CD4-positive, alpha-beta T cell treated with Interleukin-4 for 1 hour (primary cell): Measurements from ENCODE around the gene CHP1.
"Not testable (repeated sequence)": the region's sequence is repeated elsewhere in the genome, so short reads cannot be mapped to it uniquely, and the experiment has no call there.

ENCODE experiments used
- DNase-seq, 2 donors: peaks; one replicate each; pipeline ENCODE4 v3.0.0-alpha.2; 2020 to 2022

The CHP1 gene

DNA sequence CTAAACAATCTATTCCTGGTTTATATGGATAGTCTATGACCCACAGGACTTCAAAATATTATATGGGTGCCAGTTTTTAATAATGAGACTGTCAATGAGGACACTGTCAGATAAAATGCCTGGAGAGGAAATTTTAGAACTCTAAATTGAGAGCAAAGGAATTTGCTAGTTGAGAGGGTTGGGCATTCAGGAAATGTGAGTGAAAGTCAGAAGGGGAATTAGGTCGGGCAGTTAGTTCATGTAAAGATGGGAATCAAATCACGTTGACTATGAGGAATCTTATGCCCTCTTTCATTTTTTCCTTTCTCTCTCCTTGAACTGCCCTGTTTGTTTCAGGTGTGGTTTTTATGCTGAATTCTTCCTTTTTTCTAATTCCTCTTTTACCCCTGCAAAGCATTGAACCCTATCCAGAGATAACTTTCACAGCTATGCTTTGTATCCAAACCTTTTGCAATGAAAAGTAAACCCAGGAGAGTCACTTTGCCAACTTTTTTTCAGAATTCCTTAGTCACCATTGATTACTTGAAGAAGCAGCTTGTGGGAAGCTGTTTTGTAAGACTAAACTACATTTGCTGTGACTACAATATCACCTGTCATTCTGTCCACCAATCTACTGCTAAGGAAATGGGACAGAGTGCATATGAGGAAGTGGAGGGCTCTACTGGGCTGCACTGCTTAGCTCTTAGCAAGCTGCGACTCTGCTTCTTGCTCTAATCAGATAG, 27.8 kb downstream of the CHP1 start:
- no peak for DNase-seq

DNA sequence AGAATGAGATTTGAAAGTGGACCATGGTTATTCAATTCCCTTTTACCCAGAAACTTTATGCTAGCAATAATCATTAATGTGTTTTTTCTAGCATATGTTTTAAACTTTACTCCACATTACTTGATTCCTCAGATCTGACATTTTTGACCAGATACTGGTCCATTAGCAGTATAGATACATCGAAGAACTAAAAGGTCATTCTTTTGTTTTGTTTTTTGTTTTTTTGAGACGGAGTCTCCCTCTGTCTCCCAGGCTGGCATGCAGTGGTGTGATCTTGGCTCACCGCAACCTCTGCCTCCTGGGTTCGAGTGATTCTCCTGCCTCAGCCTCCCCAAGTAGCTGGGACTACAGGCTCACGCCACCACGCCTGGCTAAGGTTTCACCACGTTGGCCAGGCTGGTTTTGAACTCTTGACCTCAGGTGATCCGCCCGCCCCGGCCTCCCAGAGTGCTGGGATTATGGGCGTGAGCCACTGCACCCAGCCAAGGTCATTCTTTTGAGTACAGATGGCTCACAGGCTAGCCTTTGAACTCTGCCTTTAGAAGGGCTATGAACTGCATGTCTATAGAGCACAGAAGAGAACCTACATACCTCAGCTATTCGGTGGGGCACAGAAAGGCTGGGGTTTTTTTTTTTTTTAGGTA, 28.6 kb downstream of the CHP1 start:
- no peak for DNase-seq

DNA sequence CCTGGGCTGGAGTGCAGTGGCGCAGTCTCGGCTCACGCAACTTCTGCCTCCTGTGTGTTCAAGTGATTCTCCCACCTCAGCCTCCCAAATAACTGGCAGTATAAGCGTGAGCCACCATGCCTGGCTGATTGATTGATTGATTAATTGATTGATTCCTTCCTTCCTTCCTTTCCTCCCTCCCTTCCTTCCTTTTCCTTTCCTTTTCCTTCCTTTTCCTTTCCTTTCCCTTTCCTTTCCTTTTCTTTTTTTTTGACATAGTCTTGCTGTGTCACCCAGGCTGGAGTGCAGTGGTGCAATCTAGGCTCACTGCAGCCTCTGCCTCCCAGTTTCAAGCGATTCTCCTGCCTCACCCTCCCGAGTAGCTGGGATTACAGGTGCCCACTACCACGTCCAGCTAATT, 29.9 kb downstream of the CHP1 start:
- not testable (repeated sequence) for DNase-seq

GRCh38 chr15:41262571-41262970, 31.5 kb downstream of the CHP1 start:
- DNase-seq = no peak

GRCh38 chr15:41263891-41264351, 32.9 kb downstream of the CHP1 start:
- no peak for DNase-seq

- DNase-seq = no peak
Measured at GRCh38 chr15:41269887-41270286, 38.8 kb downstream of the CHP1 start.

GRCh38 chr15:41276831-41277230, 45.8 kb downstream of the CHP1 start:
- DNase-seq = no peak

DNA sequence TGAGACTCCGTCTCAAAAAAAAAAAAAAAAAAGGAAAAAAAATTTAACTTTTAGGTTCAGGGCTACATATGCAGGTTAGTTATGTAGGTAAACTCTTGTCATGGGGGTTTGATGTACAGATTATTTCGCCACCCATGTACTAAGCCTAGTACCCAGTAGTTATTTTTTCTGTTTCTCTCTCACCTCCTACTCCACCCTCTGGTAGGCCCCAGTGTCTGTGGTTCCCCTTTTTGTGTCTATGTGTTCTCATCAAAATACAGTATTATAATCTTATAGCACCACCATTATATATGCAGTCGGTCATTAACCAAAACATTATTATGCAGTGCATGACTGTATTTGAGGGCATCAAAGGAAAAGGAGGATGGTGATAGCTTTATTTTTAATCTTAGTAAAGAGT, 47.3 kb downstream of the CHP1 start:
- DNase-seq = no peak

DNA sequence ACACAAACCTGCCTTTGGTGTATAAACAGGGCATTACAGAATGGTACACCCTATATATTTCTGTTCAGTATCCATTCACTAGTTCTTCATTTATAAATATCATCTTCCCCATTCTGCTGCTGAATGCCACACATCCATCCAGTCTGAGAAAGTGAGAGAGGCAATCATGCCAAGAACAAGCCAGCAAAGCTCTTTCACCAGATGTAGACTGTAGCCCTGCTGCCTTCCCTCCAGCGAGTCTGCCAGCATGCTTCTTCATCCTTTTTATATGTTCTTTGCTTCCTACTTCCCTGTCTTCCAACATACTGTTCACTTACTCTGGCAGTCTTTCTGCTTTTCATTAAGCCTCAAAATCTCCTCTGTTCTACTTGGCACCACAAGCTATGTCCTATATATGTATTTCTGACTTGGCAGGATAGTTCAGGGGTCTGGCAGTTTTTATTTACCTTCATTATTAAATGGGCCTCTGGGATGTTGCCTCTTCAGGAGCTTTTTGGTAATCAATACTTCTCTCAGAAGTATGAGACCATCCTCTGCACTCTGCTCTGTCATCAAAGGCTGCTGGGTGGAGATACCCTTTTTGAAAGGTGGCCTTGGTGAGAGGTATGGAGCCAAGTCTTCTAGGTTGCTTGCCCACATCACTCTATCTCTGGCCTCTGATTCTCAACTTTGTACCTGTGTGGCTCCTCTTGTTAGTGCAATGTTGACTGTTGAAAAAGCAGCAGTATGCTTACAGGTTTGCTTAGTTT, 48.6 kb downstream of the CHP1 start:
- no peak for DNase-seq

- no peak for DNase-seq
Measured at GRCh38 chr15:41281236-41281635, 50.2 kb downstream of the CHP1 start.

DNA sequence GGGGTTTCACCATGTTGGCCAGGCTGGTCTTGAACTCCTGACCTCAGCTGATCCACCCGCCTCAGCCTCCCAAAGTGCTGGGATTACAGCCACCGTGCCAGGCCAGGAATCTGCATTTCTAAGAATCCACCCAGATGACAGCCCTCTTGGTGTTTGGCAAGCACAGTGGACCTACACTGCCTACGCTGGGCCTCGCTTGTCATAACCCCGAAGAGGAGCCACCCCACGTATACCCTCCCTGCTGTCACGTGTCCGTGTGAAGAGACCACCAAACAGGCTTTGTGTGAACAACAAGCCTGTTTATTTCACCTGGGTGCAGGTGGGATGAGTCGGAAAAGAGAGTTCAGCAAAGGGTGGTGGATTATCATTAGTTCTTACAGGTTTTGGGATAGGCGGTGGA, 51.4 kb downstream of the CHP1 start:
- DNase-seq = not testable (repeated sequence)

DNA sequence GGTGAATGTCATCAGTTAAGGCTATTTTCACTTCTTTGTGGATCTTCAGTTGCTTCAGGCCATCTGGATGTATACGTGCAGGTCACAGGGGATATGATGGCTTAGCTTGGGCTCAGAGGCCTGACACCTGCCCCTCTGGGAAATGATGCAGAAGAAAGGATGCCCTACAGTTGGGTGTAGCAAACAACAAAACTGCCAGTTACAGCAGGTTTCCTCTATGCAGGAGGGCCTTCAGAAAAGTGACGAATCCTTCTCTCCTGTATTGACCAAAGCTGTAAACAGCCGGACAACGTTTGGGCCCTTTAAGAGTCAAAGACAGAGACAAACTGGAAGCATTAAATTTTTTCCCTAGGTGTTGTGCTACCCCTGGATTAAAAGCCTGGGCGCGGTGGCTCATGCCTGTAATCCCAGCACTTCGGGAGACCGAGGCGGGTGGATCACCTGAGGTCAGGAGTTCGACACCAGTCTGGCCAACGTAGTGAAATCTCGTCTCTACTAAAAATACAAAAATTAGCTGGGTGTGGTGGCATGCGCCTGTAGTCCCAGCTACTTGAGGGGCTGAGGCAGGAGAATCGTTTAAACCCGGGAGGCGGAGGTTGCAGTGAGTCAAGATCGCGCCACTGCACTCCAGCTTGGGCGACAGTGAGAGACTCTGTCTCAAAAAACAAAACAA, 52.0 kb downstream of the CHP1 start:
- DNase-seq = not testable (repeated sequence)

- DNase-seq = peak; percentile 98 to 99
Measured at GRCh38 chr15:41283653-41284426, 52.8 kb downstream of the CHP1 start.

- DNase-seq = peak in 1 of 2 donors; percentile 57
Measured at GRCh38 chr15:41284427-41285177, 53.5 kb downstream of the CHP1 start.

DNA sequence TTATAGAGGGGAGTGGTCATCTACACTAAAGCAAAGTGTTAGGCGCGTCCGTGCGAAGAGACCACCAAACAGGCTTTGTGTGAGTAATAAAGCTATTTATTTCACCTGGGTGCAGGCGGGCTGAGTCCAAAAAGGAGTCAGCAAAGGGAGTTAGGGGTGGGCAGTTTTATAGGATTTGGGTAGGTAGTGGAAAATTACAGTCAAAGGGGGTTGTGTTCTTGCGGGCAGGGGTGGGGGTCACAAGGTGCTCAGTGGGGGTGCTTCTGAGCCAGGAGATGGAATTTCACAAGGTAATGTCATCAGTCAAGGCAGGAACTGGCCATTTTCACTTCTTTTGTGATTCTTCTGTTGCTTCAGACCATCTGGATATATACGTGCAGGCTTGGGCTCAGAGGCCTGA, 54.2 kb downstream of the CHP1 start:
- no peak for DNase-seq

GRCh38 chr15:41286665-41287333, 55.7 kb downstream of the CHP1 start:
- DNase-seq = no peak

- DNase-seq = no peak
Measured at GRCh38 chr15:41288464-41288863, 57.4 kb downstream of the CHP1 start.

DNA sequence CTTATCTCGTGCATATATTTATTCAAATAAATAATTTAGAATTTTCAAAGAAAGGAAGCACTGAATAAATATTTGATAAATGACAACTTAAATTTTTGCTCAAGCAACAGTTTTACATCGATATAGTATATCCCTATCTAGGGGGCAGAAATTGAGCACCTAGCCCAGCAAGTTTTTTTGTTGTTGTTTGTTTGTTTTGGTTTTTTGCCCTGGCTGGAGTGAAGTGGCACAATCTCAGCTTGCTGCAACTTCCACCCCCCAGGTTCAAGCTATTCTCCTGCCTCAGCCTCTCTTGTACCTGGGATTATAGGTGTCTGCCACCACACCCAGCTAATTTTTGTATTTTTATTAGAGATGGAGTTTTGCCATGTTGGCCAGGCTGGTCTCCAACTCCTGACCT, 58.9 kb downstream of the CHP1 start:
- no peak for DNase-seq

- DNase-seq = peak in 1 of 2 donors; percentile 65
Measured at GRCh38 chr15:41291065-41291631, 60.1 kb downstream of the CHP1 start.

GRCh38 chr15:41292521-41292920, 61.5 kb downstream of the CHP1 start:
- no peak for DNase-seq

- not testable (repeated sequence) for DNase-seq
Measured at GRCh38 chr15:41301139-41301538, 70.1 kb downstream of the CHP1 start.
